Lower lobe of right lung (tissue), 2 donors: ENCODE data around the gene CASZ1. TPM values are rescaled to one million over a fixed set of nuclear protein-coding genes. Genes with fewer than 3 reads are reported as not detected.

Experiments
- ATAC-seq, 2 donors: fragments of 200-7000 bp; cut with Tn5 transposase; one replicate each; pipeline ENCODE4 v1.9.1; 2020 to 2022; ENCODE audit warnings: mild to moderate bottlenecking in 2 of 2, moderate library complexity in 2 of 2
- DNase-seq: peaks from one replicate; pipeline ENCODE4 v3.0.0-alpha.2; 2020
- H3K27ac ChIP-seq: fragments of 200-600 bp; one replicate; pipeline ENCODE4 v1.8.0; 2022
- H3K27me3 ChIP-seq: fragments of 200-600 bp; one replicate; pipeline ENCODE4 v1.8.0; 2022; ENCODE audit warnings: low read depth
- H3K36me3 ChIP-seq: fragments of 200-600 bp; one replicate; pipeline ENCODE4 v1.8.0; 2022; ENCODE audit warnings: mild to moderate bottlenecking
- H3K4me1 ChIP-seq: fragments of 200-600 bp; one replicate; pipeline ENCODE4 v1.8.0; 2022
- H3K4me3 ChIP-seq: fragments of 200-600 bp; one replicate; pipeline ENCODE4 v1.8.0; 2022; ENCODE audit warnings: mild to moderate bottlenecking
- H3K9me3 ChIP-seq: fragments of 200-600 bp; one replicate; pipeline ENCODE4 v1.8.0; 2022
- intact Hi-C: fragments of 100-400 bp; cut with DNase I; formaldehyde crosslinking; loops from one replicate; pipeline ENCODE4 v1.11.0; 2022
- total RNA-seq: library from RNA; stranded (reverse); fragmentation: NEBNext Ultra II Directional; extraction: Animal tissue kit (Norgen Biotek cat#: 25700); gene quantifications from one replicate; pipeline ENCODE4 v1.2.1, GENCODE V29; 2021
- TF ChIP-seq, protein P1 (sequence below): fragments of 200-600 bp; IDR thresholded peaks from one replicate; pipeline ENCODE4 v1.8.0; 2022; ENCODE audit warnings: antibody characterized with exemption, mild to moderate bottlenecking
- donor health status: DM: no; HTN: yes; CAD: no; lungs with severe emphysema.

CASZ1 gene
- total RNA-seq, 1 donor from 2014 or later = 47.5 TPM

DNA sequence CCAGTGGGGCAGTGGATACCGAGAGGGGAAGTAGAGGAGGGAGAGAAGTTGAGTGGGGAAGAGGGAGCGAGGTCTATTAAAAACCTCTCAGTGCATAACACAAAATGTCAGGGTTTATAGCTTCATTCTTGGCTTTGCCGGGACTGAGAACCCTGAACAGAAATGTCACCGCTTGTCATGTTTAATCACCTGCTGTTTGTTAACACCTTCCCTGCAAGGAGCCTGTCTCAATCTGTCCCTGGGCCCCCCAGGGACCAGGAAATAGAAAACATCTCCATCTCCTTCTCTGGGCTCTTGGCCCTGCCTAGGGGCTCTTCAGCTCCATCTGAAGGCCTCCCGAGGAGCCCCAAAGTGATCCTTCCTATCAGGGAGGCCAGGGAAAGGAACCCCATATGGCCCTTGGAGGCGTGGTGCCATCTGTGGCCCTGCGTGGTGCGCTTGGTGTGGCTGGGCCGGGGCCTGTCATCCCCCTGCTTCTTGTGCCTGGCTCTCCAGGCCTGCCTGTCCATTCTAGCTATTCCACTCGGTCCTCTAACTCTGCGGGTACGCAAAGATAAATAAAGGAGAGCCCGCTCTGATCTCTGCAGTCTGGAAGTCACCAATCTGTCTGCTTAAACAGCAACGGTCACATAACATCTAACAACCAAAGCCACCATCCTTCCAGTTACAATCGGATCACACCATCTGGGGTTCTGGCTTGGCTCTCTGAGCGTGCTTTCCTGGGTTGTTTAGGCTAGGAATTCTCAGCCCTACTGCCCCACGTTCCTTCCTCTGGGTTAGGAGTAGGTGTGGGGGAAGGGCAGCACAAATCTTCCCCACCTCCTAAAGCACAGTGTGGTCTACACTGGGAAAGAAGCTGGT lies 113.8 kb downstream of the CASZ1 start:
- peaks cover 96% of the 10 kb centered on the region for H3K4me1 ChIP-seq
- TF ChIP-seq, protein P1, sequence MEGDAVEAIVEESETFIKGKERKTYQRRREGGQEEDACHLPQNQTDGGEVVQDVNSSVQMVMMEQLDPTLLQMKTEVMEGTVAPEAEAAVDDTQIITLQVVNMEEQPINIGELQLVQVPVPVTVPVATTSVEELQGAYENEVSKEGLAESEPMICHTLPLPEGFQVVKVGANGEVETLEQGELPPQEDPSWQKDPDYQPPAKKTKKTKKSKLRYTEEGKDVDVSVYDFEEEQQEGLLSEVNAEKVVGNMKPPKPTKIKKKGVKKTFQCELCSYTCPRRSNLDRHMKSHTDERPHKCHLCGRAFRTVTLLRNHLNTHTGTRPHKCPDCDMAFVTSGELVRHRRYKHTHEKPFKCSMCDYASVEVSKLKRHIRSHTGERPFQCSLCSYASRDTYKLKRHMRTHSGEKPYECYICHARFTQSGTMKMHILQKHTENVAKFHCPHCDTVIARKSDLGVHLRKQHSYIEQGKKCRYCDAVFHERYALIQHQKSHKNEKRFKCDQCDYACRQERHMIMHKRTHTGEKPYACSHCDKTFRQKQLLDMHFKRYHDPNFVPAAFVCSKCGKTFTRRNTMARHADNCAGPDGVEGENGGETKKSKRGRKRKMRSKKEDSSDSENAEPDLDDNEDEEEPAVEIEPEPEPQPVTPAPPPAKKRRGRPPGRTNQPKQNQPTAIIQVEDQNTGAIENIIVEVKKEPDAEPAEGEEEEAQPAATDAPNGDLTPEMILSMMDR = no peak
- H3K27me3 ChIP-seq = no peaks in the 10 kb centered on the region
- peak overlapping the region; percentile 69 for H3K27ac ChIP-seq
- DNase-seq = no peak
- no peaks in the 10 kb centered on the region for H3K9me3 ChIP-seq
- peak overlapping the region; percentile 6 for H3K4me3 ChIP-seq
- intact Hi-C loops = no loop called here
- ATAC-seq = no peak
- no peaks in the 10 kb centered on the region for H3K36me3 ChIP-seq

DNA sequence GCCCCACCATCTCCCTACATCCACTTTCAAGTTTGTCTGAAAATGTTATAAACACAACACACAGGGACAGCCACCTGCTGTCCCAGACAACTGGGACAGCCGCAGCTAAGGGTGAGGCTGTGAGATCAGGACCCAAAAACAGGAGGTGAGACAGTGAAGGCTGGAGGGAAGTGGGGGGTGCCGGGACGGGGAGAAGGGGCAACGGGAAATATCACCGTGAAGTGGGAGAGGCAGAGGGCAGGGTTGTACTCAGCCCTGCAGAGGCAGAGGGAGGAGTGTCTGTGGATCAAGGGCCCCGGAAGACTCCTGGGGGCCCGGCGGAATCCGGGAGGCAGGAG lies 114.4 kb downstream of the CASZ1 start:
- Histone ChIP-seq H3K27ac (peak overlapping the region; percentile 69), H3K4me1 (peaks cover 96% of the 10 kb centered on the region), H3K27me3 (no peaks in the 10 kb centered on the region), H3K9me3 (no peaks in the 10 kb centered on the region), H3K4me3 (no peak overlapping the region), H3K36me3 (no peaks in the 10 kb centered on the region)
- ATAC-seq (no peak), DNase-seq (no peak)
- TF ChIP-seq, protein P1 = no peak
- intact Hi-C loops = no loop called here

DNA sequence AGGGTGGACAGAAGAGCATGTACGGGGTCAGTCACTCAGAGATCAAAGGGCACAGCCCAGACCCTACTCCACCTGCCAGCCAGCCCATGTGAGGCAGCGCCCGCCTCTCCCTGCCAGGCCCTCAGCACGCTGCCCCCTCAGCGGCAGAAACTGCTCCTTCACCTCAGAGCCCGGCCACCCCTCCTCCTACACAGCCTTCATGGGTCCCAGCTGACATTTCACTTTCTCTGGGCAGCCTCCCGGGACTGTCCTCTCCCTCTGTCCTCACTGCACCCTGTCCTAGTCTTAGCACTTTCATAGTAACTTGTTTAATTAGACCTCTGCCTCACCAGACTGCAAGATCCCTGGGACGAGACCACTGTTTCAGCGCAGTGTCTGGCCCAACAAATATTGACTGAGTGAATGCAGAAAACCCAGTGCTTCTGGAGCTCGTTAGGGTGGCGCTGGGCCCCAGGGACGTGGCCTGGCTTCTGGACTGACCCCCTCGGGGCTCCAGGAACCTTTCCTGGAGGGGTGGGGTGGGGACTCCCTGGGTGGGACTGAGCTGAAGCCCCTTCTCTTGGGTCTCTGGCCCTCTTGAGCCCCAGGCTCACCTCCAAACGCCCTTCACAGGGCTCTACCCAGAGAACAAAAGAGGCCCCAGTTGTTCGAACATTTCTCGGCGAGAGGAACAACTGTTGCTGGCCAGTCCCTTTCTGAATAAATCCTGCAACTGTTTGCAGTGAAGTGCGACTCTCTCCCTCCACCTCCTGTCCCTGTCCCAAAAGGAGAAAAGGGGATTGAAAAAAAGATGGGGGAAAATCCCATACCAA lies 114.9 kb downstream of the CASZ1 start:
- no peak overlapping the region for H3K4me3 ChIP-seq
- TF ChIP-seq, protein P1 = no peak
- H3K9me3 ChIP-seq = no peaks in the 10 kb centered on the region
- peak overlapping the region; percentile 69 for H3K27ac ChIP-seq
- H3K36me3 ChIP-seq = no peaks in the 10 kb centered on the region
- DNase-seq (no peak), ATAC-seq (no peak)
- intact Hi-C loops = no loop called here
- H3K4me1 ChIP-seq = peaks cover 96% of the 10 kb centered on the region
- H3K27me3 ChIP-seq = no peaks in the 10 kb centered on the region

DNA sequence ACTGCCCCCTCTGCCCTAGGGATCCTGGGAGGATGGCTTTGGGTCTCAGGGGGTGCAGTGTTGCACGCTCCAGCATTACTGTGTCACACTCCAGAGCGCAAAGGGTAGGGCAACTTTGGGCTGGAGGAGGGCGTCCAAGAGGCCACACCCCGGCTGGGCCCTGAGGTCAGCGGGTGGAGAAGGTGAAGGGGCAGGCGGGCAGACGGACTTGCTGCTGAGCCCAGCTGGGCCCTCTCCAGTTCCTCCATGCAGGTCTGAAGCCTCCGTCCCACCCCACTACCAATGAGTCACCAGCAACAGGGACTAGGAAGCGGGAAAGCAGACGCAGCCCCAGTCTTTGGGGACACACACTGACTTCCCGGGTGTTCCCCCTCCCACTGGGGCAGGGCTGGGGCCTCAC lies 116.0 kb downstream of the CASZ1 start:
- intact Hi-C loops = no loop called here
- H3K27me3 ChIP-seq = no peaks in the 10 kb centered on the region
- H3K27ac ChIP-seq = peak overlapping the region; percentile 69
- H3K4me1 ChIP-seq = peaks cover 96% of the 10 kb centered on the region
- ATAC-seq (peak; percentile 63 to 75), DNase-seq (peak; percentile 76)
- TF ChIP-seq, protein P1 = no peak
- H3K36me3 ChIP-seq = no peaks in the 10 kb centered on the region
- H3K4me3 ChIP-seq = peak overlapping the region; percentile 20
- no peaks in the 10 kb centered on the region for H3K9me3 ChIP-seq

DNA sequence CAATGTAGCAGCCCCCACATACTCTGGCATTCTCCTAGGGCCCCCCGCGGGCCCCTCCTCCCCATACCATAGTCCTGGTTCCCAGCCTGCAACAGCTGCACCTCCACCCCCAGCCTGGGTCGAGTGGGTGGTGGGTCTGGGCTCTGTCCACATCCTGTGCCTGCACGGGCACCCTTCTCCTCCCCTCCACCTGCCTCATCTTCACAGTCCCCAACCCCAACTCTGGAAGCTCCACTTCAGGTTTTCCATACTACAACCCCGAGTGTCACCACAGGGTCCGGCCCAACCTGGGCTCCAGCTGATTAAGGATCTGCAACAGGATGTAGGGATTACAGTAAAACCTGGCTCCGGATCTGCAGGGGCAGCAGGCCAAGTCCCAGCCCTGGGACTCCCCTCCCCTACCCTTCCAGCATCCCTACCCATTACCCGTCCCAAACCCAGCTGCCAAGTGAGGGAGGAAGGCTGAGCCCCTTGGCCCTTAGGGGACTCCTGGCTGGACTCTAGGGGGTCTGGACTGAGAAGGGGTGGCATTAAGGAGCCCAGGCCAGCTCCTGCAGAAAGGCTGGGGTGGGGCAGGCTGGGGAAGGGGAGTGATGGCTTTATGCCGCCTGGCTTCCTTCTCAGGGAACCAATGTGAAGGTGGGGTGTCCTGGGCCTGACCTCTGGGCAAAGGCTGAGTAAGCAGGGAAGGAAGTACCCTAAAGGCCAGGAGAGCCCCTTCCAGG lies 116.8 kb downstream of the CASZ1 start:
- no peaks in the 10 kb centered on the region for H3K9me3 ChIP-seq
- peak overlapping the region; percentile 79 for H3K27ac ChIP-seq
- no peaks in the 10 kb centered on the region for H3K36me3 ChIP-seq
- no peak for DNase-seq
- intact Hi-C loops = no loop called here
- peak overlapping the region; percentile 20 for H3K4me3 ChIP-seq
- H3K4me1 ChIP-seq = peaks cover 96% of the 10 kb centered on the region
- ATAC-seq = peak; percentile 27 to 34
- H3K27me3 ChIP-seq = no peaks in the 10 kb centered on the region
- TF ChIP-seq, protein P1 = no peak
